Vagina (tissue), 2 donors: ENCODE measurements around the gene CT47B1.

Source experiments
- CTCF ChIP-seq, 3 experiments: fragments of 450-650 bp in 2 of 3; fragments of 200-600 bp in 1 of 3; sonication (generic) in 1 of 3; IDR thresholded peaks; one replicate each; pipeline ENCODE4 v1.5.1; 2017 to 2019; ENCODE audit warnings: antibody characterized with exemption in 3 of 3, mild to moderate bottlenecking in 2 of 3, moderate library complexity in 2 of 3
- POLR2AphosphoS5 ChIP-seq, 2 donors: sonication (generic); formaldehyde crosslinking; IDR thresholded peaks; one replicate each; pipeline ENCODE4 v1.9.0; 2017; ENCODE audit warnings: antibody characterized with exemption in 2 of 2, mild to moderate bottlenecking in 2 of 2, low read depth in 1 of 2; ENCODE audit not compliant: insufficient read depth in 1 of 2

- TF ChIP-seq CTCF (IDR thresholded peaks at IDR 0.05) (no peak), POLR2AphosphoS5 (IDR thresholded peaks at IDR 0.05; ENCODE audit: insufficient read depth in 1 of 2, low read depth in 1 of 2) (no peak)
Measured at GRCh38 chrX:120823556-120823955, 52.1 kb downstream of the CT47B1 start.
